ENCODE measurements around the gene PDIA6.

Gene PDIA6

DNA sequence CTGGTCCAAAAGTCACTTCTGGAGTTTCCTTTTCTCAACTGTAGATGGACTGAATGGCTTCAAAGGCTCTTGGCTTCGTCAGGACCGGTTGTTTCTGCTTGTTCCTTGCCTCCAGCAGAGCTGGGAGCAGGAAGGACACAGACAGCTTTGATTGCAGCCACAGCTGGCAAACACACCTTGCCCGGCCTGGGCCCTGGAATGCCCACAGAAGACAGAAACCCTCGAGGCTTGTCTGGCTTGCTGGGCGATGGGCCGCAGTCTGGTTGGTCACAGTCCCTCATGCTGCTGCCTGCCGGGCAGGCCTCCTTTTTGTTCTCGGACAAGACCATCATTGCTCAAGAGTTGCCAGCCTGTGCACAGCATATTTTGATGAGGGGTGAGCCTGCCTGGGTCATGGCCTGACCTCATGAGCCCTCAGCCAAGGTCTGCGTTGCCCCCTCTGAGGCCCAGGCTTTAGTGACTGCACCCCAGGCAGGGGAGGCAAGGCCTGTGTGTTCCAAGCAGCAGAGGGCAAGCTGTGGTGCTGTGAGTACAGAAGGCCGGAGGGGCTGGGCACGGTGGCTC, 53.4 kb downstream of the PDIA6 start:
- DNase-seq (ENCODE audit: low spot score) = no peak
- TF ChIP-seq, protein P1, sequence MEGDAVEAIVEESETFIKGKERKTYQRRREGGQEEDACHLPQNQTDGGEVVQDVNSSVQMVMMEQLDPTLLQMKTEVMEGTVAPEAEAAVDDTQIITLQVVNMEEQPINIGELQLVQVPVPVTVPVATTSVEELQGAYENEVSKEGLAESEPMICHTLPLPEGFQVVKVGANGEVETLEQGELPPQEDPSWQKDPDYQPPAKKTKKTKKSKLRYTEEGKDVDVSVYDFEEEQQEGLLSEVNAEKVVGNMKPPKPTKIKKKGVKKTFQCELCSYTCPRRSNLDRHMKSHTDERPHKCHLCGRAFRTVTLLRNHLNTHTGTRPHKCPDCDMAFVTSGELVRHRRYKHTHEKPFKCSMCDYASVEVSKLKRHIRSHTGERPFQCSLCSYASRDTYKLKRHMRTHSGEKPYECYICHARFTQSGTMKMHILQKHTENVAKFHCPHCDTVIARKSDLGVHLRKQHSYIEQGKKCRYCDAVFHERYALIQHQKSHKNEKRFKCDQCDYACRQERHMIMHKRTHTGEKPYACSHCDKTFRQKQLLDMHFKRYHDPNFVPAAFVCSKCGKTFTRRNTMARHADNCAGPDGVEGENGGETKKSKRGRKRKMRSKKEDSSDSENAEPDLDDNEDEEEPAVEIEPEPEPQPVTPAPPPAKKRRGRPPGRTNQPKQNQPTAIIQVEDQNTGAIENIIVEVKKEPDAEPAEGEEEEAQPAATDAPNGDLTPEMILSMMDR (IDR thresholded peaks at IDR 0.05; ENCODE audit: extremely low read depth, missing control alignments) = no peak

DNA sequence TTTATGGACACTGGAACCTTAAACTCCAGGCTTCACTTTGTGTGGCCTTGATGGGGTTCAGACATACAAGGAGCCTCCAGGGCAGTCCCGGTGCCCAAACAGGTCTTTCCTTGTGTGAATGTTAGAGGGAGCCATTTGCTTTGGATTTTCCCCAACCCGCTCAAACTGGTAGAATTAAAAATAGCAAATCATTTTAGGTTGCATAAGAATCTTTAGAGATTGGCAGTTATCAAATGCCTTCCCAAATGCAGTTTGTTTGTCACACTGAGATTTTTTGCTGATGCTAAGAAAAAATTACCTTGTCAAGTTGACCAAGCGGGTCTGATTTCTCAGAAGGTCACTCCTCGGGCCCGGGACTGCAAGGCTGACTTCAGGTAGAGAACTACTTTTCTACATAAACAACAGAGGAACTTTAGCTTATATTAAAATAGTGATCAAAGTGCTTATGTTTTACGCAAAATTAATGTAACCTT, 54.7 kb downstream of the PDIA6 start:
- TF ChIP-seq, protein P1 (IDR thresholded peaks at IDR 0.05; ENCODE audit: extremely low read depth, missing control alignments) = no peak
- DNase-seq (ENCODE audit: low spot score) = no peak

DNA sequence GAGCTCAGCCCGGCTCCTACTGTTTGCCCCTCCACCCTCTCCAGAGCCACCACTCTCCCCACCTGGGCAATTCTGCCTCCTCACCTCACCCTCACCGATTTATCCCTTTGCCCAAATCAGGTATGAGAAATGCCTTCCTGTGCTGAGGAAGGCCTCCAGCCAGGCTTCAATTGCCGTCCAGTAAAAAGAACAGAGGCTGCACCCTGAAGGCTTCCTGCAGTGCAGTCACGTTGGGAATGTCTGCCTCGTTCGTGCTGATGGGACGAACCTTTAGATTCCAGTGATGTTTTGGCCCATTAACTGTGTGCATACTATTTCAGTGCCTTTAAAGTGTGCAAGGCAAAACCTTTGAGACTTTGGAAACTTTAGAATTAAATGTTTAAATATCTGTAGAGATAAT, 57.0 kb downstream of the PDIA6 start:
- DNase-seq (ENCODE audit: low spot score) = no peak
- TF ChIP-seq, protein P1 (IDR thresholded peaks at IDR 0.05; ENCODE audit: extremely low read depth, missing control alignments) = no peak

DNA sequence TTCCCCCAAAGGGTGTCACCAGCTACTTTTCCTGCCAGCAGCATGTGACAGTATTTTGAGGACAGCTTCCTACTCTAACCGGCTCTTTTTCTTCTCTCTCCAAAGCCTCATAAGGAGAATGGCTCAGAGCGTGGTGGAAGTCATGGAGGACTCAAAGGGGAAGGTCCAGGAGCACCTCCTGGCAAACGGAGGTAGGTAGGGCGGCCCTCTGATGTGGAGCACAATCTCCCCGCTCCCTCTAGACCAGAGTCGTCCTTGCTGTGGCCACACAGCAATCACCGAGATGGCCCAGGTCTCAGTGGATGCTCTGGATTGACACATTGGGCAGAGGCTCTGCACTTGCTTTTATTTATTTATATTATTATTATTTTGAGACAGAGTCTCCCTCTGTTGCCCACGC, 58.7 kb downstream of the PDIA6 start:
- TF ChIP-seq, protein P1 (IDR thresholded peaks at IDR 0.05; ENCODE audit: extremely low read depth, missing control alignments) = no peak
- no peak for DNase-seq (ENCODE audit: low spot score)

DNA sequence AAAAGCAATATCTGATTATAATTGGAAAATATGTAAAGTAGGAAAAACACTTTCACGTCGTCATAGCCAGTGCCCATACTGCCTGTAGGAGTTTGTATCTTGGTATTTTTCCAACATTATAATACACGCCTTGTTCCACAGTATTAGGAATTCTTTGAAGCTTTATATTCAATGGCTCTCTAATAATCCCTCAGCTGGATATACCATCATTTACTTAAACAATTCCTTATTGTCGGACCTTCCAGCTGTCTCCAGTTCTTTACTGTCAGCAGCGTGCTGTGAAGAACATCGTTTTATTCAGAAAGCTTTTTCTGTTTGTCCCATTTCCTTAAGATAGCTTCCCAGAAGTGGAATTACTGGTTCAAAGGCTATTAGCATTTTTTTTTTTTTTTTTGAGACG, 59.4 kb downstream of the PDIA6 start:
- TF ChIP-seq, protein P1 (IDR thresholded peaks at IDR 0.05; ENCODE audit: extremely low read depth, missing control alignments) = no peak
- DNase-seq (ENCODE audit: low spot score) = no peak

DNA sequence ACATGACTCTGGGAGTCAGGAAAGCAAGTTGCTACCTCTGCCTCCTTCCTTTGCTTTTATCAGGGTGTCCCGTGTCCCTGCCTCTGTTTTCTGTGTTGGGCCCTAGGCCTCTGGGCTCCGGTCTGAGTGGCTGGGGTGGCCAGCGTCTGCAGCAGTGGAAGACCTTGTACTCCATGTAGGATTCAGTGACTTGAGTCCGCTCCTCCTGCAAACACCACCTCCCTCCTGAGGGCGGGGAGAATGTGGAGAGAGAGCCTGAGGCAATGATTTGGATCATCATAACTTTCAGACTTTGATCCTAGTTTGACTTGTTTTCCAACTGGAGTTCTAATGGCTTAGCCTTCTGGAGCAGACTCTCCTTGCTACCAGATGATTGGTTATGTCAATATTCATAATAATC, 60.3 kb downstream of the PDIA6 start:
- TF ChIP-seq, protein P1 (IDR thresholded peaks at IDR 0.05; ENCODE audit: extremely low read depth, missing control alignments) = no peak
- no peak for DNase-seq (ENCODE audit: low spot score)

DNA sequence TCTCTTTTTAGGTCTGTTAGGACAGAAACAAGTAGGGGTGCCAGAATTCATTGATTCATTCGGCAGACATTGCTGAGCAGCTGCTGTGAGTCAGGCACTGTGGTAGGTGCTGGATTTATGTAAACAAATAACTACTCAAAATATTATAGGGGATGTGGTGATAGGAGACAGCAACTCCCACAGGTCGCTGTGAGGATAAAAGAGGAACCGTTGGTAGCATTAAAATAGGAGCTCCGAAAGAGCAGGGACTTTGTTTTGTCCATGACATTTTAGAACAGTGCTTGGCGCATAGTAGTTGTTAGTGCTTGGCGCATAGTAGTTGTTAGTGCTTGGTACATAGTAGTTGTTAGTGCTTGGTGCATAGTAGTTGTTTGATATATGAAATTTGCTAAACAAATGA, 62.0 kb downstream of the PDIA6 start:
- TF ChIP-seq, protein P1 (IDR thresholded peaks at IDR 0.05; ENCODE audit: extremely low read depth, missing control alignments) = no peak
- no peak for DNase-seq (ENCODE audit: low spot score)
